ENCODE measurements around the gene CCN5.

CCN5 gene

DNA sequence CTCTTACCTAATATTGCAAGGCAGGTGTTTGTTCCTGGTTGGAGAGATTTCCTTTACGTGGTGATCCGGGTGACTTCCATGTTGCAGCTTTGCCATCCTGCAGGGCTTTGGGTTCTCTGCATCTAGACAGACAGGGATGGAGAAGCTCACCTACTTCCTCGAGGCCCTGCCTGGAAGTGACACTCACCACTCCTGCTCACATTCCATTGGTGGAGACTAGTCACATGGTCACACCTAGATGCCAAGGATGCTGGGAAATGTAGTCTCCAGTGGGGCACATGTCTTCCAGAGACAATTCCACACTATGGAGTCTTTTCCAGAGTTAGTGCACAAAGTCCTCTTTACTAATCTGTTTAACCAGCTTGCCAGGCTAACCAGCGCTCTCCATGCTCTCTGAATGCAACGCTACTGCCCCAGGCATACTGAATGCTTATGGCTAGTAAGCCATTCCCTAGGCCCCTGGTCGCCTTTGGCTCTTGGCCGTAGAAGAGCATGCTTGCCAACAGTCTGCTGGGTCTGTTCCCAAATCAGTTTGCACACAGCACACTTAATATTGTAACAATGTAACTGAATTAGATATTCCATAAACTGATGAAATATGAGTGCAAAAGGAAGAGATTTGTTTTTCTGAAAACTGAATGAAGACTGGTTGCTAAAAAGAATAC is 23.8 kb downstream of the CCN5 start:
- peak; percentile 13 for DNase-seq

DNA sequence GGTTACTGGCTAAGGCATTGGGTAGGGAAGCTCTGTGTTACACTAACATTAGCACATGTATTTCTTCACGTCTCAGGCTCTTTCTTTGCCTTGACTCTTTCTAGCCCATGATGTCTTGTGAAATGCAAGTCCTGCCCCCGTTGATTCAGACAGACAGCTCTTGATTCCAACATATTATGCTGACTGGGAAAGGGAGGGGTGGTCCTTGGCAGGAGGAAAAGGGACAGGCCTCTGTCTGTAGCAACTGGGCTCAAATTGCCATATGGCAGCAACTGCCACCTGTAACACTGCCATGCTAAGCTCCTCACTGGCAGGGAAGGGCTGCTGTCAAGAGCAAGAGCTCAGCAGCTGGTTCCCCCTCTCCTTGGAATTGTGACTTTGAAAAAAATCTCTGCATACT is 24.8 kb downstream of the CCN5 start:
- no peak for DNase-seq

DNA sequence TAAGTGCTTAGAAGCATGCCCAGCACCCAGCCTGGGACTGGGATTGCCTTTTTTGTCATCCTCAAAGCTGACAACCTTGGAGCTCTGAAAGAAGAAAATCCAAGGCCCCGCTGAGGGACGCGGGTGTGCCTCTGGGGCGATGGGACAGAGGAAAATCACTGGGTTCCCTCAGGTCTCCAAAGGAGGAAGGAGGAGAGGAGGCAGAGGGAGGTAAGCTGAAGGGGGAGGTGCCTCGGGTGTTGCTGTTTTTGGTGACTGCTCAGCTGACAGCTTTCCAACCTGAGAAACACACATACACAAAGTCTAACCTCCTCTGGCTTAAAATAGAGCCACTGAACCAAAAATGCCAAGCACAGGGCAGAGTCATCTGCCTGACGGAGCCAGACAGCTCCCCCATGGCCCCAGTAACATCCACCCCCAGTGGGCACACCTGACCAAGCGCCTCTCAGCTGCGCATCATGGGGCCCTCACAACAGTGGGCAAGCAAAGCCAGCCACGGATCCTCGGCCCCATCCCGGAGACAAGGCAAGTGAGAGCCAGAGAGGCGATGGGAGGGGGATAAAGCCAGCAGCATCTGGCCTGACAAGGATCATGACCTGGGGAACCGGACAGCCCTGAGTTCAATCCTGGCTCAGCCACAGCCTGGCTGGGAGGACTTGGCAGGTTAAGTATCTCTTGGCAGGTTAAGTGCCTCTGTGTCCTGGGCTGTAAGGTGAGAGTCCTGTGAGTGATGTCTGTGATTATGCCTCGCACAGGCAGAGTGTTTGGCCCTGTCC is 27.3 kb downstream of the CCN5 start:
- no peak for DNase-seq

DNA sequence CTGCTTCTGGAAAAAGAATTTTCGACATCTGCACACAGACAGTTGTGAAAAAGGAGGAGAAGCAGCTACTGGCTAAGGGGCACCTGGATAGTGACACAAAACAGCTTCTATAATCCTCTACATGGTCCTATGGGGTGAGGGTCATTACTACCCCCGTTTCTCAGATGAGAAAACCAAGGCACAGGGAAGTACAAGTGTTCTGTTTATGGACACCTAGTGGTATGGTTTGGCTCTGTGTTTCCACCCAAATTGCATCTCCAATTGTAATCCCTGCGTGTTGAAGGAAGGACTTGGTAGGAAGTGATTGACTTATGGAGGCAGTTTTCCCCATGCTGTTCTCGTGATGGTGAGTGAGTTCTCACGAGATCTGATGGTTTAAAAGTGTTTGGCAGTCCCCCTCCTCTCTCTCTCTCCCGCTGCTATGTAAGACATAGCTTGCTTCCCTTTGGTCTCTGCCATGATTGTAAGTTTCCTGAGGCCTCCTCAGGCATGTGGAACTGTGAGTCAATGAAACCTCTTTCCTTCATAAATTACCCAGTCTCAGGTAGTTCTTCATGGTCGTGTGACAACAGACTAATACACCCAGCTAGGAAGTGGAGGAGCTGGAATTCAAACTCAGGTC is 28.0 kb downstream of the CCN5 start:
- no peak for DNase-seq

DNA sequence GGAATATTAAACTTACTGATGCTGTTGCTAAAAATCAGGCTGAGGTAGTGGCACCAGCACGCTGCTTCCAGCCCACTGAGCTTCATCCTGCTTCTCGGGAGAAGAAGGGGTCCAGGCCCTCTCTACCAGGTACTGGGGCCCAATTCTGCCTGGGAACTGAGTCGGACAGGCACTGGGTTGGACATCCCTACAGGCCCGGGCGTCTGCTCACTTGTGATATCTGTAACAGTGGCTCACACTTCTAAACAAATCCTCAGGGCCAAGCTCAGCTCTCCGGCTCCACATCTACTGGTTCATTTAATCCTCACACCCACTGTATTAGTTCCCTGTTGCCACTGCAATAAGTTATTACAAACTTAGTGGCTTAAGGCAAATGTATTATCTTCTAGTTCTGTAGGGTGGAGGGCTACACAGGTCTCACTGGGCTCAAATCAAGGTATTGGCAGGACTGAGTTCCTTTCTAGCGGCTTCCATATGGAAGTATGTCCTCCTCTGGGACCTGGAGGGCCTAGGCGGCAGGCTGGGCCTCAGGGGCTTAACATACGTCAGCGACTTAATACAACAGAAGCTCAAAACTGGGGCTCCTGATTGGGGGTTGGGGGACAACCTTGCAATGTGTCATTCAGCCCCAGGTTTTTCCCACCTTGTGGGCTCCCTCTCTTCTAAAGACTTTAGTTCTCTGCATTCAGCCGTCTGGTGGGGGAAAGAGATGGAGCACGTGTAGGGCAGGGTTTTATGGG is 28.9 kb downstream of the CCN5 start:
- no peak for DNase-seq

DNA sequence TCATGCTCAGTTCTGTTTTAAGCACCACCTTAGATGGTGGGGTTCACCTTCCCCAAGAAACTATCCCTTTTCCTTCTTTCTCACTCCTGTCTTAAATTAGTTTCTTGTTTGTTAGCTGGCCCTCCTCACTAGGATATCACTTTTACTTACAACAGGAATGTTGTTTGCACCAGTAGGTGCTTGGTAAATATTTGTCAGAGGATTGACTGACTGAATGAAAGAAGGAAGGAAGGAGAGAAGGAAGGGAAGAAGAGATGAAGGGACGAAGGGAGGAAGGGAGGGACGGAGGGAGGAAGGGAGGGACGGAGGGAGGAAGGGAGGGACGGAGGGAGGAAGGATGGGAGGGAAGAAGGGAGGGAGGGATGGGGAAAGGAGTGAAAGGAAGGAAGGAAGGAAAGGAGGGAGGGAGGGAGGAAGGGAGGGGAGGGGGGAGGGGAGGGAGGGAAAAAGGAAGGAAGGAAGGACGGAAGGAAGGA is 30.0 kb downstream of the CCN5 start:
- DNase-seq, result no peak

DNA sequence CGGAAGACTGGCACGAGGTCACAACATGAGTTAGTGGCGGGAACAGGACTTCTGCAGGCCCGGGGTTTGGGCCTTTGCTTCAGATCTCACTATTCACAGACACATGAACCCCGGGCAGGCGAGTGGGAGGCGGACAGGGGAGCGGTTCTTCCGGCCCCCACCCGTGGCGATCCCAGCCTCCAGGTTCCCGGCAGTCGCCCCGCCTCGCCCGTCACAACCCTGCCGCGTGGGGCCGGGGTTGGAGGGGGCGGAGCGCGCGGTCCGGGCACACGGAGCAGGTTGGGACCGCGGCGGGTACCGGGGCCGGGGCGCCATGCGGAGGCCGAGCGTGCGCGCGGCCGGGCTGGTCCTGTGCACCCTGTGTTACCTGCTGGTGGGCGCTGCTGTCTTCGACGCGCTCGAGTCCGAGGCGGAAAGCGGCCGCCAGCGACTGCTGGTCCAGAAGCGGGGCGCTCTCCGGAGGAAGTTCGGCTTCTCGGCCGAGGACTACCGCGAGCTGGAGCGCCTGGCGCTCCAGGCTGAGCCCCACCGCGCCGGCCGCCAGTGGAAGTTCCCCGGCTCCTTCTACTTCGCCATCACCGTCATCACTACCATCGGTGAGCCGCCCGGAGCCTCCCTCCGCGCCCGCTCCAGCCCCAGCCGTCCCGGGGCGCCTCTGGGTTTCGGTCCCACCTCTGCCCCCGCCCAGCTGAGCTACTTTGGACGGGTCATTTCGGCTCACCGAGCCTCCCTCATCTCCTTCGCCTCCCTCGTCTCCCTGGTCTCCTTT is 30.6 kb downstream of the CCN5 start, which contains the start of gene KCNK15:
TSS of gene KCNK15 (plus strand) at position 268 of the 769 bp plus-strand sequence. CDS start at position 314, 46 bp downstream.
- DNase-seq, result peak; percentile 10

DNA sequence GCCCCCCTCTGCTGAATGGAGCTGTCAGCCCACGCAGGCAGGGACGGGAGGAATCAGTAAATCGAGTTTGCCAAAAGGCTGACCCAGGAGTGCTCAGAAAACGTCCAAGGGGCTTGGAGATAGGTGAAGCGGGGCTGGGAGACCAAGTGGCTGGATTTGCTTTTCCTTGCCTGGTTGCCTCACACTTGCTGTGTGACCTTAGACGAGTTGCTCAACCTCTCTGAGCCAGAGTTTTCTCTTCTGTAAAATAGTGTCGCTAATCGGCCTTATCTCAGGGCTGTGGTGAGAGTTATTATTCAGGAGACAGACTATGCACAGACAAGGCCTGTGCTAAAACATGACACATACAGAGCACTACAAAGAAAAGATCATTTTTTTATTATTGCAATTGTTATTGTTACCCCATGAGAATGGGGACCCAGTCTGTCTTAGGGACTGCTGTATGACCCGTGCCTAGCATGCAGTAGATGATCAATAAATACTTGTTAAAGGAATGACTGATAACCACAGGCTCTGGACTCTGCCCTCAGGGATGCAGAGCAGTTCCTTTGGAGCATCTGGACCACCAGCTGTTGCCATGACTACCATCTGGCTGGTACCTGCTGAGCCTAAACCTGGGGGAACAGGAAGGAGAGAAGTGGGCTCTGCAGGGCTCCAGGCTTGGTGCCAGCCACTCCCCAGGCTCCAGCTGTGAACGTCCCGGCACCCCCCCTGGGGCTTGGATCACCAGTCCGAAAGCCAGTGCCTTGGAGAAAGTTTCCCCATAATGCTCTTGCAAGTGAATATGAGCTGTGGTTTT is 31.4 kb downstream of the CCN5 start:
- no peak for DNase-seq

DNA sequence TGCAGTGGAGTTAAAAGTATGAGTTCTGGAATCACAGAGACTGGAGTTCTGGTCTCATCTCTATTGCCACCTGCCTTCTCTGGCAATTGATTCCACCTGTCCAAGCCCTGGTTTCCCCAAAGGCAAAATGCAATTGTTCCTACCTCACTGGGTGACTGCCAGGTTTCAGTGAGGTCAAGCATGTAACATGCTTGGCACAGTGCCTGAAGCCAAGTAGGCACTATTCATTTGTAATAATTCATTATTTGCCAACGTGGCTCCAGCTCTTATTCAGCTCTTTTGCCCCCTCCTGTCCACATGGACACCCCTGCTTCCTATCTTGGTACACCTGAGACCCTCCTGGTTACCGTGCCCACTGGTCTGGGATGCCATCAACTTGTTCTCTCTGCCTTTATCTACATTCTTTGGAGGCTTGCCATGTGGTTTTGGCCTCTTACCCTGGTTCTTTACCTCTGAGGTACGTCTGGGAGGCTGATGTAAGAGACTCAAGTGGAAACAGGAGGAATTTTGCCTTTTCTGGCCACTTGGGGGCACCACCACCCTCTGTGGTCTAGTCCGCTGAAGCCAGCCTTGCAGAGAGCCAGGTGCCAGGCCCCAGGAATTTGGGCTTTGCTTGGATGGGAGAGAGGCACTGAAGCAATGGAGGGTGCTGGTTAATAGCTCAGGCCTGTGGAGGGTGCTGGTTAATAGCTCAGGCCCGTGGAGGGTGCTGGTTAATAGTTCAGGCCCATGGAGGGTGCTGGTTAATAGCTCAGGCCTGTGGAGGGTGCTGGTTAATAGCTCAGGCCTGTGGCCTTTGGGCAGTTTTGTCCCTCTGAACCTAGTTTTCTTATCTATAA is 32.2 kb downstream of the CCN5 start:
- DNase-seq, result peak; percentile 34

DNA sequence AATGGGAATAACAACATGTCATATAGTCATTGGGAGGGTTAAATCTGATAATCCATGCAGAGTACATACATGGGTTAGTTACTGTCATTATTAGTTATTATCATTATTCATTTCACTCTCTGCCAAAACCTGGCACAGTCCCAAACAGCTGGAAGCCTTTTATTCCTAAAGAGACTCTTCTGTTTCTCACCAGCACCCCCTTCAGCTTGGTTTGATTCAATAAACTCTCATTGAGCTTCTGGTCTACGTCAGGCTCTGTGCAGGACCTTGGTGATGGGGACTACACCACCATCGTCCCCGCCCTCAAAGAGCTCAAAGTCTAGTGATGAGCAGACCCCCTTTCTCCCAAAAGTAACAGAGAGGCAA is 32.8 kb downstream of the CCN5 start:
- DNase-seq, result no peak

DNA sequence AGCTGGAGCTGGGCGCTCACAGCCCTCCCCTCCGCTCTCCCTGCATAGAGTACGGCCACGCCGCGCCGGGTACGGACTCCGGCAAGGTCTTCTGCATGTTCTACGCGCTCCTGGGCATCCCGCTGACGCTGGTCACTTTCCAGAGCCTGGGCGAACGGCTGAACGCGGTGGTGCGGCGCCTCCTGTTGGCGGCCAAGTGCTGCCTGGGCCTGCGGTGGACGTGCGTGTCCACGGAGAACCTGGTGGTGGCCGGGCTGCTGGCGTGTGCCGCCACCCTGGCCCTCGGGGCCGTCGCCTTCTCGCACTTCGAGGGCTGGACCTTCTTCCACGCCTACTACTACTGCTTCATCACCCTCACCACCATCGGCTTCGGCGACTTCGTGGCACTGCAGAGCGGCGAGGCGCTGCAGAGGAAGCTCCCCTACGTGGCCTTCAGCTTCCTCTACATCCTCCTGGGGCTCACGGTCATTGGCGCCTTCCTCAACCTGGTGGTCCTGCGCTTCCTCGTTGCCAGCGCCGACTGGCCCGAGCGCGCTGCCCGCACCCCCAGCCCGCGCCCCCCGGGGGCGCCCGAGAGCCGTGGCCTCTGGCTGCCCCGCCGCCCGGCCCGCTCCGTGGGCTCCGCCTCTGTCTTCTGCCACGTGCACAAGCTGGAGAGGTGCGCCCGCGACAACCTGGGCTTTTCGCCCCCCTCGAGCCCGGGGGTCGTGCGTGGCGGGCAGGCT is 35.1 kb downstream of the CCN5 start:
- DNase-seq, result no peak

DNA sequence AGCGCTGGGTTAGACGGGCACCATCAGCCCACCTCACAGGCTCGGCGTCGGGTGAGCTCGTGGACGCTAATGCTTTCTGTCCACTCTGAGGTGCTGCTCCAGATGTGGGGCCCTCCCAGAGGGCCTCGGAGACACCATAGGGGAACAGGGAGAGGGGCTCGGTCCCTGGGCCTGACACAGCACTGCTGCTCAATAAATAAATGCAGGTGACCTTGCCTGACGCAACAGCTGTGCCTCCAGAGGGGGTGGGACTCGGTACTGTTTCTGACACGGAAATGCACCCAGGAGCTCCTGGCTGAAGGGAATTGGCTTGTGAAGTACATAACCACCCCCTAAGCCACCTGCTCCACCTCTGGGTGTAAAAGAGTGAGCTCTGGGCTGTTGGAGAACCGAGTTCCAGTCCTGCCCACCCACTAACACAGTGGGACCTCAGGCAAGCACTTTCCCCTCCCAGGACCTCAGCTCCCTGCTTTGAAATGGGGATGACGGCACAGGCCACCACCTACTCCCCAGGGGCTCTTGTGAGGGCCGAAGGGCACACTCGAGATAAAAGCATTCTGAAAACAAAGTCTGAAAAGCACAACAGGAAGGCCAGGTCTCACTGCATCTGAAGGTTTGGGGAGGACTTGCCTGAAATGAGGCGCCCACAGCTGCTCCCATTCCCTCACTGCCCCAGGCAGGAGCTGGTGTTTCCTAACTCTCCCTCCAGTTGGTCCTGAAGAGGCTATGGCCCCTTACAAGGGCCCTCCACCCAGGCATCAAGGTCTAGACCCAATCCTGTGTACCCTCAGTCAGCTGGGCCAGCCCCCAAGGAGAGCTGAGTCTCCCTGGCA is 37.1 kb downstream of the CCN5 start:
- DNase-seq, result no peak

DNA sequence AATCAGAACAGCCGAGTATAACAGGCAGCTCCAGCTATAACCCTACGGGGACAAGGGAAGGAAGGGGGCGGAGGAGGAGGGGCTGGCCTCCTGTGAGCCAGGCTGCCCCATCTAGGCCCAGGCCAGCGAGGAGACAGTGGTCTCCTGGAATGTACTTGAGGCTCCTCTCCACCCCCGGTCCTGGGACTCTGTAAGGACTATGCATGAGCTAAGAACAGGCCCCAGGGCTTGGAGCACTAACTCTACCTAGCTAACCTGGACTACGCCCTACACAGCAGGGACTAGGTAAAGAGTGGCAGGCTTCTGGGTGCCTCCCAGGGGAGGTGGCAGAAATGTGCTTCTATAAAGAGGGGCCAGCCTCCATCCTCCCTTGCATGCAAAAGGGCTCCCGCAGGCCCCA is 39.4 kb downstream of the CCN5 start:
- DNase-seq, result no peak

DNA sequence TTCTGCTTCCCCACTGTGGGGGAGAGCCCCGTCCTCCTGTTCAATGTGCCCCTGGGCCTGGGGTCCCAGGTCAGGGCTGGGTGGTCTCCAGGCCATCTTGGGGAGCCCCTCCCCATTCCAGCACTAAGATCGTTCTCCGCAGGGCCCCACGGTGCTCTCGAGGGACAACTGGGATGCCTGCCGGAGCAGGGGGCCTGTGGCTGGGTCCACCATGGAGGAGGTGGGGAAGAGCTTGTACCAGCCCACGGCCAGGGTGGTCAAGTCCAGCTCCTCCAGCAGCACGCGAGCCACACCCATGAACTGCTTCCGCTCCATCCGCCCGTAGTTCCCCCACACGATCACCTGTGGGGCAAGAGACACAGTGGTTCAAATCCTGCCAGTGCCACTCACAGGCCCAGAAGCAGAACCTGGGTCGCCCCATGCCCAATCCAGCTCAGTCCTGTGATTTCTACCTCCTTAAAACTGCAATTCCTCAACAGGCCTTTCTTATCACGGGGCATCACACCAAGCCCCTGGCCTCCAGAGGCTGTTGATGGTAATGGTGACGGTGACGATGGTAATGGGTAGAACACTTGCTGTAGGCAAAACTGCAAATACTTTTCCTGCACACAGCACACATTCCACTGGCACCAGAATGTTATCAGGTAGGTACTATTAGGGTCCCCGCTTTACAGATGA is 41.0 kb downstream of the CCN5 start:
- no peak for DNase-seq

DNA sequence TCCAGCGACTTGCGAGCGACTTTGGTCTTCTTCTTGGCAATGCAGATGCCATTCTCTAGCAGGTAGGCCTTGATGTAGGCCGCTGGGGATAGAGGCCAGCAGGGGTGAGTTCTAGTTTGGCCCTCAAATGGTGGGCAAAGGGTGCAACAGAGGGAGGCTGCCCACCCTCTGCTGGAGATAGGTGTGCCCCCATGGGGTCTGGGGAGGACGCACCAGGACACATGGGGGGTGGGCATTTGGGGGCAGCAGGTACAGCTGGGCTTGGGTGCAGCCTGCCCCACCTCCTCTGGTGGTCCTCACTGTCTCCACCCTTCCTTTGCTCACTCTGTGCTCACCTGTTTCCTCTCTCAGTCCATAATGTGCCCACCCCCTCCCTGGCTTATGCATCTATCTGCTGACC is 41.8 kb downstream of the CCN5 start:
- DNase-seq, result no peak

DNA sequence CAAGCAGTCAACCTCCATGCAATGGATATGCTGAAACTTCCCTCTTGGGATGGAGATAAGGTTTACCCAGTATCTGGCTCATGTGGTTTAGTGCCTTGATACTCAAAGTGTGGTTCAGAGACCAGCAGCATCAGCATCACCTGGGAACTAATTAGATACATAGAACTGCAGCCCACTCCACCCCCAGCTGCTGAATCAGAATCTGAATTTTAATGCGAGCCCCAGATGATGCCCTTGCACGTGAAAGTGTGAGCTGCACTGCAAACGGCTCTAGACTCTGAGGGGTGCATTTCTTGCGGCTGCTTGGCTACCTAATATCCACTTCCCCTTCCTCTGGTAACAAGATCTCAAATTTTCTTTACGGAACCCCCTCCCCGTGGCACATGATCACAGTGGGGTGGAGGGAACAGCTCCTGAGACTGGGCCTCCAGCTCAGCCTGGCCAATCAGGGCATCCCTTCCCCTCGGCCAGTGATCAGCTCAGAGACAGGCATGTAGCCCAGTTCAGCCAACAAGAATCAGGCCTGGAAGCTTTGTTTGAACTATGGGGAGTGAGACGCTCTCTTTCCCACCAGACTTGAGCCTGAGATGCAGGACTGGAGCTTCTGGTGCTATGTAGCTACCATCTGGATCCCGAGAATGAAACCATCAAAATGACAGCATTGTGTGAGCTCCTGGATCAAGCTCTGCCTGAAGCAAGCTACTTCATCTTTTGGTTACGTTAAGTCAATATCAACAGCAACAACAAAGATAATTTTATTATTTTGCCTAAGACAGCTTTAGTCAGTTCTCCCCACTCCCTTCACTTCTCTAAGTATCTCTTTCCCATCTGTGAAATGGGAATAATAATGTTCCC is 43.3 kb downstream of the CCN5 start:
- DNase-seq, result no peak

DNA sequence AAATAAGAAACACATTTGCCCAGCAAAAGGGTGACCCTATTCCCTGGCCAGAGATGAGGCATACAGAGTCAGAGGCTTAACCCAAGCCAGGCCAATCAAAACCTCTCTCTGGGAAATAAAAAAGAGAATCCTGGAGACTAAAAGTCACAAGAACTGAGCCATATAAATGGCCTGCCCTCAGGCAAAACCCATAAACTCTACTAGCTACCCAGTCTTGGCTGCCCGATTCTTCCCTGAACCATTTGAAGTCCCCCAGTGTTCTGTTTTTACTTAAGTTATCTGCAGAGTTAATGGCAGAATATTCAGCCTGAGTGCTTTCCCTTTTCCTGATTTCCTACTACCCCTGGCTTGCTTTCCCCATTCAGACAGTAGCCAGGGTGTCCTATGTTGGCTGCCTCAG is 44.4 kb downstream of the CCN5 start:
- DNase-seq, result no peak

Measured in effector CD4-positive, alpha-beta T cell (primary cell).